ENCODE measurements around the gene CAPN14.

CAPN14 gene, protein sequence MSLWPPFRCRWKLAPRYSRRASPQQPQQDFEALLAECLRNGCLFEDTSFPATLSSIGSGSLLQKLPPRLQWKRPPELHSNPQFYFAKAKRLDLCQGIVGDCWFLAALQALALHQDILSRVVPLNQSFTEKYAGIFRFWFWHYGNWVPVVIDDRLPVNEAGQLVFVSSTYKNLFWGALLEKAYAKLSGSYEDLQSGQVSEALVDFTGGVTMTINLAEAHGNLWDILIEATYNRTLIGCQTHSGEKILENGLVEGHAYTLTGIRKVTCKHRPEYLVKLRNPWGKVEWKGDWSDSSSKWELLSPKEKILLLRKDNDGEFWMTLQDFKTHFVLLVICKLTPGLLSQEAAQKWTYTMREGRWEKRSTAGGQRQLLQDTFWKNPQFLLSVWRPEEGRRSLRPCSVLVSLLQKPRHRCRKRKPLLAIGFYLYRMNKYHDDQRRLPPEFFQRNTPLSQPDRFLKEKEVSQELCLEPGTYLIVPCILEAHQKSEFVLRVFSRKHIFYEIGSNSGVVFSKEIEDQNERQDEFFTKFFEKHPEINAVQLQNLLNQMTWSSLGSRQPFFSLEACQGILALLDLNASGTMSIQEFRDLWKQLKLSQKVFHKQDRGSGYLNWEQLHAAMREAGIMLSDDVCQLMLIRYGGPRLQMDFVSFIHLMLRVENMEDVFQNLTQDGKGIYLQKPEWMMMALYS

DNA sequence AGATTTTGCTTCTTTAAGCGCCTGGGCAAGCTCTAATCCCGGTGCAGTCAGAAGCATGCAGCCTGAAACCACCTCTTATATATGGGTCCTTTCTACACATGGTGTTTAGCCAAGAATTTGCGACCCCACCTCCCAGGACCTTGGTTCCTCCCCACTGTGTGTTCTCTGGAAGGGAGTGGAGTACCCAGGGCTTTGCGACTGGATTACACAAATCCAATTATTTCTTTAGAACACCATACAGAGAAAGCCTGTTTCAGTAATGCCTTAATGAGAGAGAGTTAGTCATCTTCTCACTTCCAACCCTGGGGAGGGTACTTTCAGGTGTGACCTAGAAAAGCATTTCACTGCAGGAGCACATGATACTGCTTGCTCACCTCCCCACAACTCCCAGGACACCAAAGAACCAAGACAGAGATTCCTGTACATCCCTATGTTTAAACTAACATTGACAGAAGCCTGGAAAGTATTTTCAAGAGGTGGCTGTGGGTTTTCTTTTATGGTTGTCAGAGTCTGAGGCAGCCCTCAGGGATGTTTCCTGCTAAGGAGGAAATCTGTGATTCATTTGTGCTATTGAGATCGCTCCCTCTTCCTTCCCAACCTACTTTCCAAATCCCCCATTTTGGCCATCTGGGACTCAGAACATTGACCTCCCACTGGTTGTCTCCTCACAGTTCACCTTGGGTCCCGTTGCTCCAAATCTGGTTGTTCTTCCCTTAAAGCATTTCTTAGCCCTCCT, at the start of gene CAPN14:
Gene CAPN14, minus strand, starts transcription at position 51 of the 736 bp plus-strand sequence. CDS start 12,068 bp downstream, outside the sequence.
- no peak for DNase-seq

DNA sequence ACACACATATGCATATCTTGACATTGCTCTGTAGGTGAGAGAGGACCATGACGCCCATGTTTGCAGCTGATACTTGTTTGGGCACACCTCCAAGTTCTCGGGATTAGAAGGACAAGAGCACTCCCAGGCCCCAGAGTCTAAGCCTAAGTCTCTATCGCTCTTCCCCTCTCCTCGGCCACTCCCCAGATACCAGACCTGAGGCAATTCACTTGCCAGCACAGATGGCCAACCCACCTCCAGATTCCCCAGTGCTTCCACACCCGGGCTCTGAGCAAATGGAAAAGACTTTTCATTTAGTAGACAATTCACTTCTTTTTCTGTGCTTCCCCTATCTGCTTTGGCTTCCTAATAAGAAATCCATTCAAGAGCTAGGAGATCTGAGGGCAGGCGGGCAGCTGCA, 49.5 kb upstream of the CAPN14 start:
- DNase-seq = no peak

DNA sequence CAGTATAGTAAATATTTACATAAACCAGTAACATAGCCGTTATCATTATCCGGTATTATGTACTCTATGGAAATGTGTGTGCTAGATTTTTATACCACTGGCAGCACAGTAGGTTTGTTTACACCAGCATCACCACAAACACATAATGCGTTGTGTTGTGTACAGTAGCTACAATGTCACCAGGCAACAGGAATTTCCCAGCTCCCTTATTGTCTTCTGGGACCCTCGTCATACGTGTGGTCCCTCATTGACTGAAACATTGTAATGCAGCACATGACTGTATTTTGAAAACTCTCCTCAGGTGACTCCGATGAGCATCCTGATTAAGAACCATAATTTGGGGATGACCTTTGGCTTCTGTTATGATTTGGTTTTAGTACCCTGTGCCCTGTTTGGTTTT, 47.9 kb upstream of the CAPN14 start:
- DNase-seq = no peak

DNA sequence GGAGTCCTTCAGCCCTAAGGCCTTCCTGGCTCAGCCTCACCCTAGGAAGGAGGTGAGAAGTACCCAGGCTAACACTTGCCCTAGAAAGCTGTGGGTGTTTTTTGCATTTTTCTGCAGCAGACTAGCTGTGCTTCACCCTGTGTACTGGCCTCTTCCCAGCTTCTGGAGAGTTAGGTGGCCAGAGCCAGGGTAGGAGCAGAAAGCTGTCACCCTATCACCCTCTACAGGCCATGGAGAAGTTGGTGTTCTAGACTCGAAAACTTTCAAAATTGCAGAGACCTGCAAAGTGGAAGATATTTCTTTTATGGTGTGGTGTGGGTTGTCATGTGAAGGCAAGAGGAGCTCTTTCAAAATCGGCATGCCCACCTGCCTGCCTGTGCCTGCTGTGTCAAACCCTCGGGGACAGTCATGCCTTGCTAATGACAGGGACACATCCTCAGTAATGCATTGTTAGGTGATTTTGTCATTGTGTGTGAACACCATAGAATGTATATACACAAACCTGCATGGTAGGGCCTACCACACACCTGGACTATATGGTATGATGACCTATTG, 46.4 kb upstream of the CAPN14 start:
- DNase-seq = no peak

DNA sequence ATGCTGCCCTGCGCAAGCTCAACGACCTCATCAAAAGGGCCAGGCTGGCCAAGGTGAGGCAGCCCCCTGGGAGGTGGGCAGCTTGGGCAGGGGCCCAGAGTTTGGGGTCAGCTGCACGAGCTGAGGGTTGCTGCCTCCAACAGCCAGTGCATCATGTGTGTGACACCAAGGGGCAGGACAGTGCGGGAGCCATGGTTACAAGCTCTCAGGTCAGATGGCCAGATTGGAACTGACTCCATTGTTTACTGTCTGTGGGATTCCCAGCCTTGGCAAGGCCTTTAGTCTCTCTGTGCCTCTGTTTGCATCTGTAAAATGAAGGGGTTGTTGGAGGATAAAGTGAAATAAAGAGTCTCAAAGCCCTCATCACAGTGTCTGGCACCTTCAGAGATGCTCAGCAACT, 43.6 kb upstream of the CAPN14 start:
- DNase-seq = no peak

DNA sequence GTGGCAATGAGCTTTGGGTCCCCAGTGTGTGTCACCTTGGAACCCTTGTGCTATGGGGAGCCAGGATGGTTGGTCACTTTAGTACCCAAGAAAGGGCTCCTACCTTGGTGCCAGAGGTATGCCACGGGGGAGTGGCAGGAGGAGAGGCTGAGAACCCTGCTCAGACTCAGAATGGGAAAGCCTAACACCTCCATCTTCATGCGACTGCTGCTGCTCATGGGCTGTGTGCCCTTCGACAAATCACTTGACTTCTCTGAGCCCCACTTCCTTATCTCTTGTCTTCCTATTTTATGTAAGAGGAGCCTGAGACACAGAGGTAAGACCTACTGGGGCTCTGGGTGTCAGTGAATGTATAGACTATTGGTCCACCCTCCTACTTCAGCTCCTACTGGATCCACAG, 41.8 kb upstream of the CAPN14 start:
- DNase-seq = no peak

DNA sequence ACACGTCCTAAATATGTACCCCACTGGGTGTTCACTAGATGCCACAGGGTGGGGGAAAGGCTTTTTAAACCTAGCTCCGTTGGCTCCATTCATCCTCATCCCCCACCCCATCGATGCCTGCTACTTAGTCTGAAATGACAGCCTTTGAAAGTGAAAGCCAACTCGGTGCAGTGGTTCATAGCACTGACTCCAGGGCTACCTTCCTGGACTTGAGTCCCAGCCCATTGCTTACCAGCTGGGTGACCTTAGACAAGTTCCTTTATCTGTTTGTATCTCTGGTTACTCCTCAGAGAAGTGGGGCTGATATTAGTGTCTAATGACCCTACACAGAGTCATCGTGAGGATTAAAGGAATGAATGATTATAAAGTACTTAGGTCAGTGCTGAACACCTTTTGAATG, 41.0 kb upstream of the CAPN14 start:
- no peak for DNase-seq

DNA sequence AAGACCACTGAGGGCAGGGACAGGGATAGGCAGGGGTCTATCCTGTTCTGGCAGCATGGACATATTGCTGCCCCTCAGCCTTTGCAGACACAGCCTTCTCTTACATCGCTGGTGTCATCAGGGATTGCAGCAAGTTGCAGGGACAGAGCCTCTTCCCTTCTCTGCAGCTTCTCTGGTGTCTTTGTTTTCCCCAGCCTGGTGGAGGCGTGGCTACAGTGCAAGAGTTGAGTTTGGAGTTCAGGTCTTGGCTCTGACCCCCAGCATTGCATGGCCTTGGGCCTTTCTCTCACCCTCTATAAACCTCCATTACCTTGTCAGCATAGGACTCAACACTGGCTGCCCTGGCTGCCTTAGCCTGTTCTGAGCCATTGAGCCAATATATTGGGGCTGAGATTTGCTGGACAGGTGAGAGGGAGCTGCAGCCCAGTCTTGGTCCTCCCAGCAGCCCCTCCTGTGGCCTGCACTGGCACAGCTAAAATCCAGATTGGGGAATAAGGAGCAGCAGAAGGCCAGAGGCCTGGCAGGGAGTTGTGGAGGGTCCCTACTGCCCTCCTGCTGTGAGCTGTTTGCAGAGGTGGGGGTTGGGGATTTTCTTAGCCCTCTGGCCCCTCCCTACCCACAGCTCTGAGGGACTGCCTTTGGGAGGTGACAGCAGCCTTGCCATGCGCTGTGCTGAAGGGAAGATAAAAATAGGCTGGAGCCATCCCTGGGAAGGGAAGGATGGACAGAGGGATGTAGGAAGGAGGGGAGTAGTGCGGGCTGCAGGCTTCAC, 39.5 kb upstream of the CAPN14 start:
- DNase-seq = no peak

DNA sequence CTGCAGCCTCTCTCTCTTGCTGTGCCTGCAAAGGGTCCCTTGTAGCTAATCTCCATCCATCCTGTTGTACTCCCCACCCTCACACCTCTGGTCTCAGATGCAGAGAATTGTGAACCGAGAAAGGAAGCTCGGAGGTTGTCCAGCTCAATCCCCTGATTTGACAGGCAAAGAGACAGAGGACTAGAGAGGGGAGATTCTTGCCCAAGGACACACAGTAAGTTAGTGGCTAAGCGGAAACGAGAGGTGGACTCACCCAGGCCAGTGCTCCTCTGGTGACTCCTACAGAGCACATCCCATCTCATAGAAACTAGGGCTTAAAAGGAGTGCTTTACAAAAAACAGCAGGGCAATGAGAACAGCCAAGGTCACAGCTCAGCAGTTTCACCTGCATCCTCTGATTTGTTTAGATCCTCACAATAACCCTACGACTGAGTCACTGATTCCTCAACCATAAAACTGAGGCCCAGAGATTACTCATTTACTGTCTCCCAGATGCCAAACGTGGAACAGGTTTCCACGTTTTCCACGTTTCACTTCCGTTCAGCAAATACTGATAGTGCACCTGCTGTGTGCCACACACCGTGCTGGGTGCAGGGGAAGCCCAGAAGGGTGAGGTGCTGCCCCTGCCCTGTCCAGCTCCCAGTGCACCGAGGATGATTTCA, 38.7 kb upstream of the CAPN14 start:
- DNase-seq = no peak

DNA sequence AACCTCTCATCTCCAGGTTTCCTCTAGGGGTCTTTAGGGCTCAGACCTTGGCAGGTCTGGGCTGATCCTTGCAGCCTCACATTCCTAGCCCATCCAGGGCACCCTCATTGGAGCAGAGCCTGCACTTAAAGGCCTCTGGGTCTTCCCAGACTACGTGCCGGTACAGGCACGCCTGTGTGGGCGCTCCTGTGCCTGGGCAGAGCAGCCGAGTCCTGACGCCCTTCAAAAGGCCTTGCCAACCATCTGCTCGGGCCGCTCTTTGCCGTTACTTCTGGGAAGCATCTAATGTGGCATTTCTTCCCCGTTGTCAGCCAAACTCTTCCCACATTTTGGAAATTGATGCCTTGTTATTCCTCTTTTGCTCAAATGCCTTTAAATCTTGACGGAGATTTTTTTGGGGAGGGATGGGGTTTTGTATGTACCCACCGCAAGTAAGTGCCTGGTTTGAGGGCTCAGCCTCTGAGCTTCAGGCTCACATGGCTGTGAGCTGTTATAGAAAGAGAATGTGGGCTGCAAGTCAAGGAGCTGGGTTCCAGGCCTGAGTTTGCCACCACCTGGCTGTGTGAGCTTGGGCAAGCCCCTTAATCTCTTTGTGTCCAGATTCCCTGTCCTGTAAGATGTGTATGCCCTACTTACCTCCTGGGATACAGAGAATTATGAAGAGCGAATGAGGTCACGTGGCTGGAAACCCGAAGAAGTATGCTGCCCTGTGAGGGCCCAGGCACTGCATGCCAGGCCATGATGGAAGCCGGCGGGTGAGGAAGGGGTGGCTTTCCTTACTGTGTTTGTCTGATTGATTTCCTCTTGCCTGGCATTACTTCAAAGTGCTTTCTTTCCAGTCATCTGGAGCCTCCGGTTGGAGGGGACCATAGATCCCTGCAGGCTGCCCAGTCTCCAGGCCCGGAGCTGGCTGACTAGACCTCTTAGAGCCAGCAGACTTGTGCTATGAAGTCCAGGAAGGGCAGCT, 37.2 kb upstream of the CAPN14 start:
- no peak for DNase-seq

DNA sequence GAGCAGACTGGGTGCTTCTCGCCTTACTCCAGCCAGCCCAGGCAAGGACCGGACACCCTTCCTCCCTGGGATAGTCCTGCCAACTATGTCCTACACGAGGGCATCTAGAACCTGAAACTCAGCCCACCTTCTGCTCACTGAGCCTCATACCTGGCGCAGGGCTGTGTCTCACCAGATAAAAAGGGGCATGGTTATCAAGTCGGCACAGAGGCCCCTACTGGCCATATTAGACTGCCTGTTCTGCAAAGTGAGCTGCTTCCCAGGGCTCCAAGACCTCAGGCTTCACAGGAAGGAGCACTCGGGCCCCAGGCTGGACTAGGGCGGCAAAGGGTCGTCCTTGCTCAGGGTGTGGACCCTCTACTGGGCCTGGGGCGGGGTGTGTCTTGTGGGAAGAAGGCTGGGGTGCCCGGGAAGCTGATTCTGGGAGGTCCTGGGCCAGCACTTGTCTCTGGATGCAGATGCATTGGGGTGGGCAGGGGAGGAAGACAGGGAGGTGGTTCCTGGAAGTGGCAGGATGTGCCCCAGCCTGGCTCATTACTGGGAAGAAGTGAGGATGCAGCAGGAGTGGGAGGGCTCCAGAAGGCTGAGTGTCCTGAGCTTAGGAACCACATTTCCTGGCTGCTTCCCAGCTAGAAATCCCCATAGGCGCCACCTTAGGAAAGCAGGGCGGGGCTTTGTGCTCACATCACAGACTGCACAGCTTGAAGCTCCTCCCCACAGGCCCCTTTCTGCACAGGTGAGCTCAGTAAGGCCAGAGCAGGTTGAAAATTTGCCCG, 36.2 kb upstream of the CAPN14 start:
- no peak for DNase-seq

DNA sequence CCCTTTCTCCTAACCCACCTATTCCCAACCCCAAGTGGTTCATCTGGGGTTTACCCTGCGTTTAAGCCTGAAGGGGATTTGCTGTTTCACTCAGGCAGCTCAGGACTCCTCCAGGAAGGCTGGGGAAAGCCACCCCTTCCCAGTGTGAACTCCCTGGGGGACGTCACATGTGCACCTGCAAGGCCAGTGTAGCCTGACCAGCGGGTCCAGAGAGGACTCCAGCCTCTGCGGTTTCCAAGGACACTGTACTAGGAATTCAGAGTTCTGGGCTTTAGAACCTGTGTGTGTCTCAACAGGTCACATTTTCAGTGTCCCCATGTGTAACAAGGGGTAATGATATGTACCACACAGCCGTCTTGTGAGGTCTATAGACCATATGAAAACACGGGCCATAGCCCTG, 34.5 kb upstream of the CAPN14 start:
- no peak for DNase-seq

DNA sequence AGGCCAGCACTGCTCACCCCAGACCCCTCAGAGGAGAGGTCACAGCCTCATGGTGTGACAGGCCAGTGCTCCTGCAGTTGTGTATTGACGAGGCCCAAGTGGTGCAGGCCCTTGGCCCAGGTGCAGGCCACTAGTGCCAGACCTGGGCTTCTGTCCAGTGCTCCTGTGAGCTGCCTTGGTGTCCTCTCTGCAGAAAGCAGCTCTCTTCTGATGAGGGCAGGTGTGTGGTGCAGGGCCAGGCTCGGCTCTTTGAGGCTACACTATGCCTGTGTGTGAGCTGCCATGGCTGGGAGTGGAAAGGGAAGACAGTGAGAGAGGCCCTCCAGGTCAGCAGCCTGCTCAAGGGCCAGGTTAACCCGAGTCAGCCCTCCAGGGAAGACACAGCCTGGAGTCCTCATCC, 33.7 kb upstream of the CAPN14 start:
- no peak for DNase-seq

DNA sequence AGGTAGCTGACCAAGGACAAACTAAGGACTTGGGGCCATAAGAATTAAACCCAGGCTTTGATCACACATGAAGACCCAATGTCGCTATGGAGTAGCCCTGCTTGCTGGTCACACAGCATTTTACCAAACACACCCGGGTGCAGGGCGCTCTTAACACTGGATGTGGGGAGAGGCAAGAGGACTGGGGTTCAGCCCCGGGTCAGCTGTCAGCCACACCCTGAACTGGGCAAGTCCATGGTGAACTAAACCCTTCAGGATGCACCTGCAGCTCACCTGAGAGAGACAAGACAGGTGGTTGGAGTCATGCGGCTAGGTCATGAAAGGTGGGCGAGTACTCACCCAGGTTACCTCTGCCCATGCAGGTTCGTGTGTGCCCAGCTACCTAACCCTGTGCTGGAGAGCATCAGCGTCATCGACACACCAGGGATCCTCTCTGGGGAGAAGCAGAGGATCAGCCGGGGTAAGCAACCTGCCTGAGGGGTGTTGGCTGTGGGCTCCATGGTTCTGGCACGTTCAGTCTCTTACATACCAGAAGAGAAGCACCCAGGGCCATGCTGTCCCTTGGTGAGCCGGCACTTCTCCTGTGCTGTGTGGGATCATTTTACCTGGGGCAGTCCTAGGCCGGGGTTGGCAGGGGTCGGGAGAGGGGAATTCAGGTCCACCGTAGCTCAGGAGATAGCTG, 31.8 kb upstream of the CAPN14 start:
- DNase-seq = no peak

DNA sequence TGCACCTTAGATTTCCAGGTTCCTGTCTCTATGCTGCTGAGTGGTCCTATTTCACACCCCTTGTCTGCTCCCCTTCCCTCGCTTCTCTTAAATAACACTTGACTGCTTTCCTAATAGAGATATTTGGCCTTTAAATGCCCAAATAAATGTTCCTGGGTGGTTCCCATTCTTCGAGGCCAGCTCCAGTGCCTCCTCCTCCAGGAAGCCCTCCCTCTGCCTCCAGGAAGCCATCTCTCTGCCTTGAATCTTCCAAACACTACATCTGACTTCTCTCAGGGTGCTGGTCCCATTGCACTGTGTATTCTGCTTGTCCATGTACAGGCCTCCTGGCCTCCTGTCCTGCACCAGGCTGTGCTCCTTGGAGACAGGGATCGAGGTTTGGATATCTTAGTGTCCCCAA, 30.8 kb upstream of the CAPN14 start:
- no peak for DNase-seq

DNA sequence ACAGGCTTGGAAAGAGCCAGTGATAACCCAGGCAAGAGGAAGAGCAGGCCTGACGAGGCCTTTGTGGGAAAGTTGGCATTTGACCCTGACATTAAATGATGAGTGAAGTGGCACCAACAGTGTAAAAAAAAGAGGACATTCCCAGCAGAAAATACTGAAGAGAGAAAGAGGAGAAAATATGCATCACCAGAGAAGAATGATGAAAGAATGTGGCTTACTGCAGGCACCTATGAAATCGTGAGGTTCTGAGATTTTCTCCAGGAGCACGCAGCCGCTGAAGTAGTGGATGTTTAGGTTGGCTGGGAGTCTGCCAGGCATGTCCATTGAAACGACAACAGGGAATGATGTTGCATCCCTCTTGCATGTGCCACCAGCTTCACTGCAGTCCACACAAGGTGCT, 30.4 kb upstream of the CAPN14 start:
- no peak for DNase-seq

DNA sequence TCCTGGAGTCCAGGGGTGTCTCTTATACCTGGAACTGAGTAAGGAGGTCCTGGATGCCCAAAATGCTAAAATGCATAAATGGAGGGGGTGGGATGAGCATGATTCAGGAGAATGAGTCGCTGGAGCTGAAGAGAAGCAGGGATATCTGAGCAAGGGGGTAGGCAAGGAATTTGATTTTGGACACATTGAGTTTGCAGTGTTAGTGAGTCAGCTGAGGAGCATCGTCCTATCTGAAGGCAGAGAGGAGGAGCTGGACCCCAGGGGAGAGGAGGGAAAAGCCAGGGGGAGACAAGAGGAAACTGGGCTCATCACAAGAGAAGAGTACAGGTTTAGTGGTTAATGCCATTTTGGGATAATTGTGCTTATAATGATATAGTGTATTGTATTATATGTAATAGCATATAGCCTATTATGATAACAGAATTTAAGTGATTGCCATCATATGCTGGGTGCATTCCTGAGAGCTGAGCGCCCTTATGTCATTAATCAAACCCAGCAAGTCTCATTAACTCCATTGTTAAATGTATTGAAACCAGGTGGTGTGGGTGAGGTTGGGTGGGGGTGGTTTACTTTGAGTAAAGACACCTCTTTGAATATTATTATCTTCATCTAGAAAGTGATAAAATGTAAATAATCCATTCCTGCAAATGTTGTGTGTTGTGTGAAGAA, 29.0 kb upstream of the CAPN14 start:
- DNase-seq = no peak

DNA sequence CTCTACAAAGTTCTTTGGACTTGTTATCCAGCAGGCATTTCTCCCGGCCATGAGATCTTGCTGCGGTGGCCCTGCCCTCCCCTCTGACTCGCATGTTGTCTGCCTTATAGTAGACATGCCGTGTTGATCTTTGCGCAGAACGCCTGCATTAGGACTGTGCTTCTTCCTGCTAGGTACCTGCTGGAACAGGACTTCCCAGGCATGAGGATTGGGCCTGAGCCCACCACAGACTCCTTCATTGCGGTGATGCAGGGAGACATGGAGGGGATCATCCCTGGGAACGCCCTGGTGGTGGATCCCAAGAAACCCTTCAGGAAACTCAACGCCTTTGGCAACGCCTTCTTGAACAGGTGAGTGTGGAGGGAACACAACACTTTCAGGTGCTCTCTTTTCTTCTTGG, 26.8 kb upstream of the CAPN14 start:
- no peak for DNase-seq

DNA sequence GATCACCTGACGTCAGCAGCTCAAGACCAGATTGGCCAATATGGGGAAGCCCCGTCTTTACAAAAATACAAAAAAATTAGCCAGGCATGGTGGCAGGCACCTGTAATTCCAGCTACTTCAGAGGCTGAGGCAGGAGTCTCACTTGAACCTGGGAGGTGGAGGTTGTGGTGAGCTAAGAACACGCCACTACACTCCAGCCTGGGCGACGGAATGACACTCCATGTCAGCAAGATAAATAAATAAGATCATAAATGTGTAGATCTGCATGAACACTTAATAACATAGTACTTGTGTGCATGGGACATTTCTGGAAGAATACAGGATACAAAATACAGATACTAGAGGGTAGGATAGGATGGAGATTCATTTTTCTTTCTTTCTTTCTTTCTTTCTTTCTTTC, 25.7 kb upstream of the CAPN14 start:
- DNase-seq = no peak
